Coronary artery (tissue), 2 donors: Measurements from ENCODE around the gene DGKI.

Source experiments
- DNase-seq: peaks from one replicate; pipeline ENCODE4 v3.0.0-alpha.2; 2017; ENCODE audit warnings: low spot score
- H3K27ac ChIP-seq, 2 donors: fragments of 200-600 bp; sonication (generic); one replicate each; pipeline ENCODE4 v1.5.1; 2016 to 2019
- H3K4me3 ChIP-seq: fragments of 200-600 bp; sonication (generic); 2 replicates; pipeline ENCODE4 v1.5.1; 2016; ENCODE audit warnings: mild to moderate bottlenecking, moderate library complexity
- CTCF ChIP-seq: fragments of 200-600 bp; sonication (generic); IDR thresholded peaks from one replicate; pipeline ENCODE4 v1.5.1; 2019; ENCODE audit warnings: antibody characterized with exemption

Gene DGKI

DNA sequence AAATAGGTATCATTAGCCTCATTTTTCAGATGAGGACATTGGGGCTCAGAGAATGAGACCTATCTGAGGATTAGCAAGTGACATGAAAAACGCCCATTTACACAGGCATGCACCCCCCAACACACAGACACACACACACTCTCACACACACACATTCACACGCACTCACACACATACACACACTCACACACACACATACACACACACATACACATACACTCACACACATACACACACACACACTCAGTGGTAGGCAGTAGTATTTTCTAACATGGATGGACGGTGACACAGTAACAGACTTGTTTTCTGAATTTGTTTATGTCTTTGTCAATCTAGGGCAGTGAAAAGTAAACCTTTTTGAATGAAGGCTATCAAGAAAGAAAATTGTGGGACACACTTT, 21.3 kb downstream of the DGKI start:
- no peak for TF ChIP-seq CTCF
- DNase-seq: no peak
- Histone ChIP-seq H3K4me3 (no peak overlapping the region), H3K27ac (no peak overlapping the region)

DNA sequence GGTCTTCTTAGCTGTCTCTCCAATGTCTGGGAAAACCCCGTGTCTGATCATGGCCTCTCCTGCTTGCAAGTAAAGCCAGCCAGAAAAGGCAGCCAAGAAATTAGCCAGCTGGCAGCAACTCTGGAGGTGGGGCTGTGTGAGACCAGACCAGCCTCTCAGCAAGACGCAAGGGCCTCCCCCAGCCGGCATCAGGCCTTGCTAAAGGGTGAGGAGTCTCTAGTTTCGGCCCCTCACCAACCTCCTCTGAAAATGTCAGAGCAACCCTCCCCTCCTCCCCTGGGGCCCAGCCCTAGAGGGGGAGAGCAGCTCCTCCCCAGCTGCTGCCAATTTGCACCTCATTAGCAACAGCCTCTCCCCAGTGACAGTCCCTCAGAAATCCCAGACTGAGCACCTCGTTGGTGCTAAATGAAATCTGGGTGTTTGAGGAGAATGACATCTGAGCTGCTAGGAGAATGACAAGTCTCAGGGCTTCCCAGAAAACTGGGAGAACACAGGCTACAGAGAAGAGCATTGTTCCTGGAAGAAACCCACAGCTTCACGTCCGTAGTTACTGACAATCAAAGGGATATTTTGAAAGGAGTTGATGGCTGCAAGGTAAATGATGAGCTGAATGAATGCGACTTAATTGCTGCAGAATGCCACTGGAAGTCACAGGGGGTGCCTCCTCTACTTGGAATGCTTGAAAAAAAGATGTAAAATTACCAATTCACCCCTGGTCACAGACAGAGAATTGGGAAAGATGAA, 25.9 kb downstream of the DGKI start:
- Histone ChIP-seq H3K4me3 (peak overlapping the region; percentile 42), H3K27ac (peak overlapping the region in 1 of 2 donors; percentile 50)
- peak; percentile 82 for DNase-seq
- TF ChIP-seq CTCF: no peak

- peak overlapping the region; percentile 42 for H3K4me3 ChIP-seq
- DNase-seq: no peak
- H3K27ac ChIP-seq: no peak overlapping the region
- no peak for TF ChIP-seq CTCF
Observed at GRCh38 chr7:137820156-137820555, 26.6 kb downstream of the DGKI start.

- Histone ChIP-seq H3K27ac (no peak overlapping the region), H3K4me3 (no peak overlapping the region)
- no peak for DNase-seq
- TF ChIP-seq CTCF: no peak
Observed at GRCh38 chr7:137818036-137818435, 28.7 kb downstream of the DGKI start.

DNA sequence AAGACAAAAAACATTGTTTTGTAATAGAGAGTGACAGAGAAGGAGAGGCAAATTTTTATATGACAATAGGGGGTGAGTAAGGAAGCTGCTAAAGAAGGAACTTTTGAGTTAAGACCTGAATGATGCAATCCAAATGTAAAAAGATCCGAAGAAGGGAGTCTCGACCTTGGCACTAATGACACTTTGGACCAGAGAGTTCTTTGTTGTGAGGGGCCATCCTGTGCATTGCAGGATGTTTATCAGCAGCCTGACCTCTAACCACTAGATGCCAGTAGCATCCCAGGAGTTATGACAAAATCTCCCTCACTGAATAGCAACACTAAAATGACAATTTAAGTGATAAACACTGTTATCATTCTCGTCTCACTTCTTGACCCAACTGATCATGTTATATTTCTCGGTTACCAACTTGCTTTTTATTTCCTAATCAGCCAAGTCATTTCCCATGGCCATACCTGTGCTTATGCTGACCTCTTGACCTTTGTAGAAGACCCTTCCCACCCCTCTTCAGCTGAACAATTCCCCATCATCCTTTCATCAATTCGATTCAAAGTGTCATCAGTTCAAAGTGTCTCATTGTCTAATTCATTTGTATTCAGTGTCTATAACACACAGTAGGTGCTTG, 30.0 kb downstream of the DGKI start:
- no peak overlapping the region for H3K4me3 ChIP-seq
- no peak for TF ChIP-seq CTCF
- DNase-seq: no peak
- H3K27ac ChIP-seq: no peak overlapping the region

DNA sequence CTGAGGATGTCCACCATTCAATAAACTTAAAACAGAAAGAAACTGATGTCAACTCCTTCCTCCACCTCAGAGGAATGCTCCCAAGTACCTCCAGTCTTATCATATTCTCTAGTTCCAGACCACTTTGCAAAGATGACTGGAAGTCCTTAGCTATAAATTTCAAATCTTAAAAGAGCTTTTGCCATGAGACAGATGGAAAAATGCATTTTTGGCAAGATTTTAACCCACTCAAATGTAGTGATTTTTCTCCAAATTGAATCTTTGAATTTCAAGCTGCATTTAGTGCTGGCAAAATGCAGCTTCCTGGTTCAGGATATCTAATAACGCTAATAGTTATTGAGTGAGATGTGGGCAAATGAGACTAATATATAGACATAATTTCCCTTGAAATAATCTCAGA, 33.2 kb downstream of the DGKI start:
- H3K4me3 ChIP-seq: no peak overlapping the region
- no peak overlapping the region for H3K27ac ChIP-seq
- TF ChIP-seq CTCF: no peak
- DNase-seq: no peak

- no peak overlapping the region for H3K27ac ChIP-seq
- no peak for TF ChIP-seq CTCF
- no peak overlapping the region for H3K4me3 ChIP-seq
- no peak for DNase-seq
Observed at GRCh38 chr7:137810248-137810647, 36.5 kb downstream of the DGKI start.
